ENCODE measurements around the gene LANCL2.
A peak's percentile ranks its signal among the peaks of the same experiment; 100 is the strongest.
"Not testable (repeated sequence)": the region's sequence is repeated elsewhere in the genome, so short reads cannot be mapped to it uniquely, and the experiment has no call there.

LANCL2 gene

DNA sequence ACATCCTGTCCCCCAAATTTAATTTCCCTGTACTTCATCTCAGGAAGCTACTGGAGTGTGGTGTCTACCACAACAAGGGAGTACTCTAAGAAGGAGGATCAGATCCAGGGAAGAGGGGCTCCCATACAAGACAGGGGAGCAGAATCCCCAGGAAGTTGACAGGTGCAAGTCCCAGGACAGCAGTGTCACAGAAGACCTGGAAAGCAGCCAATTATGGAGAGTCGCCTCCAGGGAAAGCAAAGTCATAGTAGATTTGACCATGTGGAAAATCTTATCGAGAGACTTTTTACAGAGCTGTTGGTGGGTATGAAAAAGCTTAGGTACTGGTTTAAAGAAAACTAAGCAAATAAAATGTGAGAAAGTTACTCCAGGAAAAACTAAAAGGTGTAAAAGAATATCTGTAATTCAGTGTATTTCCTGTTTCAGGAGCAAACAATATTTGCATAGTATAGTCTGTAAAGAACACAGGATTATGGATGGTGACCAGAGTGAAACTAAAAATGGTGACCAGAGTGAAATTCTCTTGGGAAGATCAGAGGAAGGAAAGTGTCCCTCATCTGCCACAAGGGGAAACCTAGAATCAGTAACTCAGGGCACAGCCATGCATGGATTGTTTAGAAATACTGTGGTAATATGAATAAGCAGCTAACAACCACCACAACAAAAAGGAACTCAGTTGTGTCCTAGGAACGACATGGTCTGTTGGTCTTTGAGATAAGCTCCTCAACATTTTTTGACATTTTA is 44.5 kb downstream of the LANCL2 start:
- DNase-seq, result no peak

DNA sequence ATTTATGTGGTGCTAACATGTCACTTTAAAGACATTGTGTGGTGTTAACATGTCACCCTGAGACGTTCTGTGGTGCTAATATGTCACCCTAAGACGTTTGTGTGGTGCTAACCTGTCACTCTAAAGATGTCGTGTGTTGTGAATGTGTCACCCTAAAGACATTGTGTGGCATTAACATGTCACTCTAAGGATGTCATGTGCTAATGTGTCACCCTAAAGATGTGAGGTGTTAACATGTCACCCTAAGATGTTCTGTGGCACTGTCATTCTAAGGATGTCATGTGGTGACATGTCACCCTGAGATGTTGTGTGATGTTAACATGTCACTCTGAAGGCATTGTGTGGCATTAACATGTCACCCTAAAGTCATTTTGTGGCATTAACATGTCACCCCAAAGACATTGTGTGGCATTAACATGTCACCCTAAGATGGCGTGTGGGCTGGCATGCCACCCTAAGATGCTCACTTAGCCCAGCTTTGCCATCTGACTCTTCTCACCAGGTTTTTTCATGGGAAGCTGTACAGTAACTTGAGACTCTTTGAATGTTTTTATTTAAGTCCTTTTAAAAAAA is 45.6 kb downstream of the LANCL2 start:
- DNase-seq, result no peak

DNA sequence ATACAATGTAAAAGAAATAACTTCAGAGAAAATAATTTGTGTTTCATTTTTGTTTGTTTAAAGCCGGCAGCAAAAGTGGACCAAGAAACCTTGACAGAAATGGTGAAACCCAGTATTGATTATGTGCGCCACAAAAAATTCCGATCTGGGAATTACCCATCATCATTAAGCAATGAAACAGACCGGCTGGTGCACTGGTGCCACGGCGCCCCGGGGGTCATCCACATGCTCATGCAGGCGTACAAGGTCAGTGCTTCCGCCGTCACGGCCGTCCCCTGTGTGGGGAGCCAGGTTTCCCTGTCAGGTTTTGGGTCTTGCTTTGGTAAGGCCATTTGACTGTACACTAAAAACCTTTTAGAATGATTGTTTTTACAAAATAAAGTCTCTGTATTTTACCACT is 46.7 kb downstream of the LANCL2 start:
- no peak for DNase-seq

DNA sequence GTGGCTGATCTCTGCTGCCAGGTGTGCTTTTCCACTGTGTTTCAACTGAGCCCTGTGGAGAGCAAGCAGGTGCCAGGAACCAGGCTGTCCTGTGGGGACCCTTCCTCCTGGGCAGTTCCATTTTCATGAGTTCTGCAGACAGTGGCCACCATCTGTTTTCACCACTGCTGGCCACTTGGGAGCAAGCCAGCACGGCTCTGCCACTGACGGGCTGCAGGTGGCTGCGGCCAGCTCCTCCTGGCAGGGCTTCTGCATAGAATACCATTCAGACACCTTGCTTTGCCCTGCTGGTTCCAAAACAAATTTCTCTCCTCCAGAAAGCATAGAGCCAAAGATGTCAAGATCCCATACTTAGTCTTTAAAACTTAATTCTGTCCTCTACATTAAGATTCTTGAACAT is 48.3 kb downstream of the LANCL2 start:
- no peak for DNase-seq

DNA sequence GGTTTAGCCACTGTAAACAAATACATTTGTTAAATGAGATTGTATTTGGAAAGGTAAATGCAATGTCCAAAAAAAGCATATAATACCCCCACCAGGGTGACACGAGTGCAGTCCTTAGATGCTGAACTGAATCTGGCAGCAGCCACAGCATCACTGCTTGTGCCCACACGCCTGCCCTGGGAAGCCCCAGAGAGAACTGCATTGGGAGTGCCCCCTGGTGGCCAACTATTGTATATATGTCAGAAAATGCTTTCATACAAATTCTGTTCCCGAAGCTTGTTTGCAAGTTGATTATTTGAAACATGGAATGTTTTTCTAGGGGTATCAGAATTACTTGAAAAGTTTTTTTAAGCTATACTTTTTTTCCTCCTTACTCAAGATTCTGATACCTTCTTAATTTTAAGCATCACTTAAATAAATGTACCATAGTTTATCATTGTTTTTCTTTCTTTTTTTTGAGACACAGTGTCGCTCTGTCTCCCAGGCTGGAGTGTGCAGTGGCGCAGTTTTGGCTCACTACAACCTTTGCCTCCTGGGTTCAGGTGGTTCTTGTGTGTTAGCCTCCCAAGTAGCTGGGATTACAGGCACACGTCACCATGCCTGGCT is 50.1 kb downstream of the LANCL2 start:
- DNase-seq, result peak; percentile 81

DNA sequence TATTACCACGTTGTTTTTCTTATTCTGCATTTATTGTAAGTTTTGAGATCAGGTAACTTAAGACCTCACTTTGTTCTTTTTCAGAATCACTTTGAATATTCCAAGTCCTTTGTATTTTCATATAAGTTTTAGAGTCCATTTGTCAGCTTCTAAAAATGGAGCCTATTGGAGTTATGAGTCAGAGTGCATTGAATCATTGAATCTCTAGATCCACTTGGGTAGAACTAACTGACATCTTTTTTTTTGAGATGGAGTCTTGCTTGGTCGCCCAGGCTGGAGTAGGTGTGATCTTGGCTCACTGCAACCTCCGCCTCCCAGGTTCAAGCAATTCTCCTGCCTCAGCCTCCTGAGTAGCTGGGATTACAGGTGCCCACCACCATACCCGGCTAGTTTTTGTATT is 52.3 kb downstream of the LANCL2 start:
- DNase-seq, result not testable (repeated sequence)

DNA sequence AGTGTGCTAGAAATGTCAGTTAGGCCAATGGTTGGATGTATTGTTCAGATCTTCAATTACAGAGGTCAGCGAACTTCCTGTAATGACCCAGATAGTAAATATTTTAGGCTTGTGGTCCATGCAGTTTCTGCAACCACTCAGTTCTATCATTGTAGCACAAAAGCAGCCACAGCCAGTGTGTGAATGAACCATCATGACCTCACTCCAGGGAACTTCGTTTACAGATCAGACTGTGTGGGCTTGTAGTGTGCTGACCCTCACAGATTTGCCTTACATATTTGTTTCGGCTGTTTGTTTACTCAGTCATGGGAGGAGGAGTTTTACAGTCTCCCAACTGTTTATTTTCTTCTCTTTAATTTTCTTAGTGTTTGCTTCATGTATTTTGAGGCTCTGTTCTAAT is 55.4 kb downstream of the LANCL2 start:
- DNase-seq, result no peak

DNA sequence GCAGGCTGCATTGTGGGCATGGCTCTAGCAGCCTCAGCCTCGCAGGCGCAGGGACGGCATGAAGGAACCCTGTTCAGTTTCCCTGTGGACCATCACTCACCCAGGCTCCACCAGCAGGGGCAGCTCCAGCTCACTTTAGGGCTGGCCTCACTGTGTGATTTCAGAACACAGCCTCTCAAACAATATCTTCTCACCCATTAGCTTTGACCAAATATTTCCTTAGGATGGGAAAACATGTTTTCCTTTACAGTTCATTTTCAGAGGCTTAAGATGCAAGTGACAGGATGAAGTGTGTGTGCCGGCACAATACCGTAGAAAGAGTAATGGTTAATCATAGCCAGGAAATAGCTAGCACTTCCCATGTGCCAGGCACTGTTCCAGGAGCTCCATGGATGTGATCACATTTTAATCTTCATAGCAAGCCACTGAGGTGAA is 58.2 kb downstream of the LANCL2 start:
- DNase-seq, result no peak

DNA sequence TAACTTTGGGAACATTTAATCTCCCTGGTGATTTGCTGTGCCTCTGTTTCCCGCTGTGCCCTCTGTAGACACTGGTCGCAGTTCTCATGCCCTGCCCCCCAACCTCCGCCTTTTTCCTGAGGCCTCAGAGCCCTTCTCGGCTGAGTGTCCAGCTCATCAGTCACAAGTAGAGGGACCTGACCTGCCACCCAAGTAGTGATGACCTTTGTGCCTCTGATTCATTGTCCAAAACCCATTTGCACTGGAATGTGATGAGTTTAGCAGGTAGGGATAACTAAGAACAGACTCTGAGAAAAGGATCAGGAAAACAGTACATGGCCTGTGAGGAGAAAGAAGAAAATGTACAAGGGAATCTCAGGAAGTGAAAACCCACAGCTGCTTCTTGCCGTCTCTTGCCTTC is 58.8 kb downstream of the LANCL2 start:
- no peak for DNase-seq

DNA sequence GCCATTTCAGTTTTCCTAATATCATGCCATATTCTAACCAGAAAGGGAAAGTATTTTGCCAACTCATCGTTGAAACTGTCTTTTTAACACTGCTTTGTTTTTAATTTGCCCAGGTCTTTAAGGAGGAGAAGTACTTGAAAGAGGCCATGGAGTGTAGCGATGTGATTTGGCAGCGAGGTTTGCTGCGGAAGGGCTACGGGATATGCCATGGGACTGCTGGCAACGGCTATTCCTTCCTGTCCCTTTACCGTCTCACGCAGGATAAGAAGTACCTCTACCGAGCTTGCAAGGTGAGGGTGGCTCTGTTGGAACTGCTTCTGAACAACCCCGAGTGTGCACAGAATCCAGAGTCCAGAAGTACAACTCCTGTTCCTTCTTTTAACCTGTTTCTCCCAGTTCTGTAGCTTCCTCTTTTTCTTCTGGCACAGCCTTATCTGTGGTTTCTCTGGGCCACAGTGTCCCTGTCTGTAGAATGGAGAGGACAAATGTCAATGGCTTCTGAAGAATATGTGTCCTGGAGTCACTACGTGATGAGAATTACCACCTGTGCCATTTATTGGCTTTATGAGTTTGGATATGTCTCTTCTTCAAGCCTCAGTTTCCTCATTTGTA is 60.1 kb downstream of the LANCL2 start:
- DNase-seq, result no peak

DNA sequence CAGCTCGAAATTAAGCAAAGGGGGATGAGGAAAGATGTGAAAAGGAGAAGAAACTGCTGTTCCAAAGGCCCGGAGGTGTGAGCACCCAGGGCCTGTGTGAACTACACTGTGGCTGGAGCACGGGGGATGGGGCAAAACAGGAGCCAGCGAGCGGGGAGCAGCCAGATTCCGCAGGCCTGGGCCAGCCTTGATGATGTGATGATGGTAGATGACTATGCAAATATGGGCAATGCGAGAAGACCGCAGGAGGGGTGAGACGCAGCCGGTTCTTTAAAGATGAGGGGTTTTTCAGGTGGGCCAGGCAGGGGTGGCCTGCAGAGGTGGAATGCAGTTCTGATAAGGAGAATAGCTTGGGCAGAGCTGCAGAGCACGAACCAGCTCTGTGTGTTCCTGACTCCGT is 61.5 kb downstream of the LANCL2 start:
- DNase-seq, result no peak

DNA sequence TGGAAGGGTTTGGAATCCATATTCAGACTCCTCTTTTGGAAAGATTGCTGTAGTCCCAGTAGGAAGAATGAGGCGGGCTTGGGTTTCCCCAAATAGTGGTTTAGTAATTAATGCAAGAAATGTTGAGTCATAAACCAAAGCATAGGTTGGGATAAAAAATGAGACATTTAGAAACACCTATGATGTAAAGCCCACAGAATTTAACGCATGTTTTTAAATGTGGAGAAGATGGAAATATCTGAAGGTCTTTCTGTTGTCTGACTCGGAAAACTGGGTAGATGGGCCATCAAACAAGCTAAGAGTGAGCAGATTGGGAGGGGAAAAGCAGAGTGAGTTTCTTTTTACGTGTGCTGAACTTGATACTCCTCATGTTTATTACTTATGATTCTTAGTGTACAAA is 62.2 kb downstream of the LANCL2 start:
- DNase-seq, result no peak

DNA sequence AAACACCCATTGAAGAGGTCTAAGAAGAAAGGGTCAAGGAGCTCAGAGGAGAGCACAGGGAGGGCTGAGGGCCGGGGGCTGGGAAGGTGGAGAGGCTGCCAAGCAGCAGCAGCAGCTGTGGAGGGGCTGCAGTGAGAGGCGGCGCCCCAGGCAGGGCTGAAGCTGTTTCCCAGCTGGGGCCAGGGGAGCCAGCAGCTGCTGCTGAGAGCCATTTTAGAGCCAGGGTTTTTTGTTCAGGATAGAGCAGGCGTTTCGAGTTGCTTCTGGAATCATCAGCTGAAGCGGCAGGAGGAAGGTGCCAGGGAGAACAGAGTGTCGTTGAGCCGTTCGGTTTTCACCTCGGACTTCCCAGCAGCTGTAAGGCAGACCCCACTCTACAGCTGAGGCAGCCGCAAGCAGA is 62.7 kb downstream of the LANCL2 start:
- DNase-seq, result no peak

DNA sequence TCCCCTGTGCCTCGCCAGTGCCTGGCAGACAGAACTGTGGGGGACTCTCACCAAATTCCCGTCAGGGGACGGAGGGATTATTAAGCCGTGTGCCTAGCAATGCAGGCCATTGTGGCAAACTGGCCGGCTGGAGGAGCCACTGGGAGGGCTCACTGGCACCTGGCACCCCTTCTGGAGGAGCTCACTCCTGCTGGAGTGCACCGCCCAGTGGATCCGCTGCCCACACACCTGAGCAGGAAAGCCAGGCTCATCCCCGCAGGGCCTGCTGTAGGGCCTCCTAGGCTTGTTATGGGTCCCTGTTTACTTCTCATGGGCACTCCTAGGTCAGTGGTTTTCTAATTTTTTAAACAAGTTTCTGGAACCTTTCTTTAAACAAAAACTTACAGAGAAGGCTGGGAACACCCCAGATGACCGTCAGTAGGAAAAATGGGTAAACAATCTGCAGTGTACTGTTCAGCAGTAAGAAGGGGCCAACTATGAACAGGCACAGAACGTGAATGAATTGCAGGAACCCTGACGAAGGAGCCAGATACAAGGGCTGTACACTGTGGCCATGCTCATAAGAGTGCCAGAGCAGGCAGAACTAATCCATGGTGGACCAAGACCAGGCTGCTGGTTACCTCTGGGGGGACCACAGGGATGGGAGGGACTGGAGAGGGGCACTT is 64.8 kb downstream of the LANCL2 start:
- no peak for DNase-seq

DNA sequence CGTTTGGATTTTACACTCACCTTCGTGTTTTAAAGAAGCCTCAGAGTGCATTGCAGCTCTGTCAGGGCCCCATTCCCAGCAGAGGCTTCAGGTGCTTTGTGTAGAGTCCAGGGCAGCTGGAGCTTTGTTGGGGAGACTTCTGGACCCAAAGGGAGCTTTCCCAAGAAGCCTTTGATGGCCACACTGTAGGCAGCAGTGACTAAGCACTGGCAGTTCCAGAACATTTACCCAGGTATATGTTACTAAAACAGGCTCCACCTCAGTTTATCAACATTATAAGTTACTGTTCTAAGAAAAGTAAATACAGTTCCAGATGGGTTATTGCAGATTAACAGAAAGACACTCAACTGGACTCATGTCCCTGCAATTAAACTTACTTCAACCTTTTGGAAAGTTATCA is 66.8 kb downstream of the LANCL2 start:
- no peak for DNase-seq

DNA sequence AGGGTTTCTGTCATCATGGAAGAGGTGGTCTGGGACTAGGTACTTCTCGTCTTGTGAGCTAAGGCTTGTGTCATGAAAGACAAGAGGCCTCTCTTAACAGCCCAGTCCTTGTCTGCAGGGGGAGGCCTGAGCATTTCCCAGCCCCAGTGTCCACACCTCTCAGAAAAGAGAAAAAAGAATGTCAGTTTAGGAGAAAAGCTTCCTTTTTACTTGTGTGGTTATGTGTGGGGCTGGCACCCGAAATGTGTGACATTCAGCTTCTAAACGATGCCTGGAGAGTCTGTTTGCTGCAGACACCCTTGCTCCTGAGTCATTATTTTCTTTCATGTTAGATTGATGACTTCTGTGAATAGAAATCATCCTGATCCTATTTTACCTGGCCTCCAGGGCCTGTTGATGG is 67.4 kb downstream of the LANCL2 start:
- DNase-seq, result no peak

DNA sequence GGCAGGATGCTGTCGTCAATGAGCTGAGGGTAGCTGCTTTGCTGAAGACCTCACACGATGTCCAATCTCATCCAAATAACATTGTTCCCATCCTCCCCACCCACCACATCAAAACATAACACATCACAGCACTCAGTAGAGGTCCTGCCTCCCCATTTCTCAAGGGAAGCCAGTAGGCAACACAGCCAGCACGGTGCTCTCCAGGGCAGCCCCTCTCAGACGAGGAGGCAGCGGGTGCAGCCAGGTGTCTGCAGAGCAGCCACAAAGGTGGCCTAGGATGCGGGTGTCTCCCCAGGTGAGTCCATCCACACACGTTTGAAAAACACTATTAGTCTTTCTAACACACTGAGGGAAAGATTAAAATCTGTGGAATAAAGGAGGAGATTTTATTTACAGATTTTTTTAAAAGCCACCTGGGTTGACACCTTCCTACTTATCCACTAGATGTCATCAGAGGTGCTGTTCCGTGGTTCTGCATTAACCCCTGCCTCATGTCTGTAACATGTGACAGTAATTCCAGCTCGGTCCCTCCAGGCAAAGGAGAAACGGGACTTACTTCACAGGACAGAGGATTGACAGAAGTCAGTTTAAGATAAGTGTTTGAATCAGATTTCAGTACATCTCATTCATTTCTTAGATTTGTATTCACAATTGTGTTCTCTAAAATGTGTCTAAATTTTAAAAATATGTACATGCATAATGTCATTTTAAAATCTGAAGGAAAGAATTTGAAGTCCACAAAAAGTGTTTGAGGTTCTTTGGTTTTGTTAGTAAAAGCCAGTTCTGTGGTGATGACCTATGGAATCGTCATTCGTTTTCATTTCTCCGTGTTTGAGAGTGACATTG is 68.0 kb downstream of the LANCL2 start:
- no peak for DNase-seq

DNA sequence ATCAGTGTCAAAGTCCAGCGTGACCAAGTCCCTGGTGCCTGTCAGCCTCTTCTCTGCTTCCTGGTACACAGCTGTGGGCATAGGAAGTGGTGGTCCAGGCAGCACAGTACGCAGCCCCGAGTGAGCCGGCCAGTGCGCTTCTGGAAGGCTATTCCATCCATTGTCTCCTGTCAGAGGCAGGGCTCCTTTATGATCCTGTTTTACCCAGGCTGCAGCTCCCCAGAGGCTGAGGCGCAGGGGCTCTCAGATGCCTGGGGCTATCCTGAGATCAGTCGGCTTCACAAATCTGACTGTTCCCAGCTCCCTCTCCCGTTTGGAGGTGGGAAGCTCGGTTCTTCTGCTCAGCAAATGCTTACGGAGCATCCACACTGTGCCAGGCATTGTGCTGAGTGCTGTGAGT is 70.3 kb downstream of the LANCL2 start:
- DNase-seq, result no peak

DNA sequence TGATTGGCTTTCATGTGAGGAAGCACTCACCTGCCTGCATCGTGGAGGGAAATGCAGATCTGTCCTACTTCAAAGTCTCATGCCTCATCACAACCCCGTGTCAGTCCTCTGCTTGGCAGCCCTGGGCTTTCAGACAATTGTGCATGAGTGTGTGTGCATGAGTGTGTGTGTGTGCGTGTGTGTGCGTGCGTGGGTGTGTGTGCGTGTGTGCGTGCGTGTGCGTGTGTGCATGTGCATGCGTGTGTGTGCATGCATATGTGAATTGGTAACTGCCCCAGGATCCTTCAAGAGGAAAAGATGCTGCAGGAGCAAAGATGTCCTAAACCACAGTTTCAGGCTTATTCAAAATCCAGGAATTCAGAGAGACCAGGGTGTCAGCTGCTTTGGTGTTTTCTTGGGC is 71.3 kb downstream of the LANCL2 start:
- no peak for DNase-seq

DNA sequence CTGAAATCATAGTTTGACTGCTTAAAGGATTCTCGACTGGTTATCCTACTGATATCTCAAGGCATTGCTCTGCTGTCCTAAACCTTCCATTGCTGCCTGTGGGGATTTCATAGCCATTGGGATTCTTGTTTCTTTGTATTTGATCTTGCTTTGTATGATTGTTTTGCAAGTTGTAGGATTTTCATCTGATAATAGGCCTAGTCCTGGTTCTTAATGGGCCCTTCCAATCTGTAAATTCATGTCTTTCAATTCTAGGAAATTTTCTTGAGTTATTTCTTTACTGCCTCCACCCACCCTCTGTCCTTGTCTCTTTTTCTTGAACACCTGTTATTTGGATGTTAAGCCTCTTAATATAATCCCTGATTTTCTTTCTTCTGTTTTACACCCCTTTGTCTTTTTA is 72.2 kb downstream of the LANCL2 start:
- no peak for DNase-seq

DNA sequence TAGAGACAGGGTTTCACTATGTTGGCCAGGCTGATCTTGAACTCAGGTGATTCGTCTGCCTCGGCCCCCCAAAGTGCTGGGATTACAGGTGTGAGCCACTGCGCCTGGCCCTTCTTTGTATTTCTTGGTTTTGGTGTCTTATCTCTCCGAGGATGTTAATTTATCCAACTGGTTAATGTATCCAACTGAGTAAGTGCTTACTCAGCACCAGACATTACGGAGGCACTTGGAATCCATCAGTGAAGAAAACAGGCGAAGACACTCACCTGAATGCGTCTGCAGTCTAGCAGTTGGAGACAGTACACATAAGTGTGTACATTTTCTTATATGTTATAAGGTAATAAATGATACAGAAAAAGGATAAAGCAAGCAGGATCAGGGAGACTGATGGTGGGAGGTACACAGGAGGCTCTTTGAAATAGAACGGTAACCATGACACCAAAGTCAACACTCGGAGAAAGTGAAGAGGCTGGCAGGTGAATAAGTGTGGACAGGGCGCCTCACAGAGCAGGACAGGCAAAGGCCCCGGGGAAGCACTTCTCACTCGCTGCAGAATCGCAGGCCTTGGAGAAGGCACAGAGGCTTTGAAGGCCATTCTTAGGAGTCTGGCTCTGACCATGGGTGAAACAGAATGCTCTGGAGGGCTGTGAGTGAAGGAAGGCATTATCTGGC is 73.1 kb downstream of the LANCL2 start:
- DNase-seq, result no peak

All from stimulated activated CD4-positive, alpha-beta T cell treated with anti-CD3 and anti-CD28 coated beads, Interleukin-1b, Interleukin-23, amount 100 ng/mL, for 48 hours (primary cell).